Liver (tissue), 3 donors: ENCODE measurements around the gene NT5C3A.

Experiments used
- CTCF ChIP-seq: fragments of 150-350 bp; IDR thresholded peaks from 2 replicates; pipeline ENCODE4 v1.5.1; 2017; ENCODE audit warnings: improper control_type of control experiment, low read depth, low read length; ENCODE audit not compliant: missing input control
- TAF1 ChIP-seq: conservative IDR thresholded peaks from 2 replicates; pipeline ENCODE4 v1.6.1; 2016; ENCODE audit warnings: antibody characterized with exemption, mild to moderate bottlenecking
- ZBTB33 ChIP-seq: IDR thresholded peaks from 2 replicates; pipeline ENCODE4 v1.6.1; 2016; ENCODE audit warnings: antibody characterized with exemption
- donor health status: healthy.
- donor health status: healthy.

GRCh38 chr7:33041631-33042428, 20.7 kb downstream of the NT5C3A start:
- TF ChIP-seq CTCF, result no peak
- TF ChIP-seq ZBTB33, result no peak
- TF ChIP-seq TAF1, result no peak
